Activated CD4-positive, CD25-positive, alpha-beta regulatory T cell treated with anti-CD3 and anti-CD28 coated beads, Interleukin-2, amount 50 U/mL, for 24 hours (primary cell): Measurements from ENCODE around the gene CYP3A7.
"Not testable (repeated sequence)": the region's sequence is repeated elsewhere in the genome, so short reads cannot be mapped to it uniquely, and the experiment has no call there.

ENCODE experiments used
- ATAC-seq, 2 donors: fragments of 150-1000 bp; cut with Tn5 transposase; one replicate each; pipeline ENCODE4 v1.10.0; 2021; ENCODE audit warnings: mild to moderate bottlenecking in 1 of 2, moderate library complexity in 1 of 2

CYP3A7 gene

GRCh38 chr7:99734987-99735386, at the start of gene CYP3A7:
Gene CYP3A7 (minus strand): TSS chr7:99735196. CDS start chr7:99735093, 103 bp downstream.
- no peak for ATAC-seq

- no peak for ATAC-seq
Measured at GRCh38 chr7:99784007-99784406, 49.0 kb upstream of the CYP3A7 start, which contains the start of gene CYP3A4. Gene CYP3A4 (minus strand): TSS chr7:99784184. CDS start chr7:99784081, 103 bp downstream.

GRCh38 chr7:99782012-99782953, 47.3 kb upstream of the CYP3A7 start:
- ATAC-seq = no peak

- no peak for ATAC-seq
Measured at GRCh38 chr7:99780588-99780987, 45.6 kb upstream of the CYP3A7 start.

- no peak for ATAC-seq
Measured at GRCh38 chr7:99779949-99780348, 45.0 kb upstream of the CYP3A7 start.

GRCh38 chr7:99778880-99779279, 43.9 kb upstream of the CYP3A7 start:
- no peak for ATAC-seq

GRCh38 chr7:99773395-99773794, 38.4 kb upstream of the CYP3A7 start:
- not testable (repeated sequence) for ATAC-seq

- no peak for ATAC-seq
Measured at GRCh38 chr7:99772565-99772964, 37.6 kb upstream of the CYP3A7 start.

- not testable (repeated sequence) for ATAC-seq
Measured at GRCh38 chr7:99769494-99769893, 34.5 kb upstream of the CYP3A7 start.

GRCh38 chr7:99768471-99768870, 33.5 kb upstream of the CYP3A7 start:
- no peak for ATAC-seq

- no peak for ATAC-seq
Measured at GRCh38 chr7:99767662-99768061, 32.7 kb upstream of the CYP3A7 start.

GRCh38 chr7:99766484-99767099, 31.6 kb upstream of the CYP3A7 start:
- ATAC-seq = no peak

- ATAC-seq = no peak
Measured at GRCh38 chr7:99764478-99764877, 29.5 kb upstream of the CYP3A7 start.

GRCh38 chr7:99762680-99763327, 27.8 kb upstream of the CYP3A7 start:
- no peak for ATAC-seq

GRCh38 chr7:99755085-99755484, 20.1 kb upstream of the CYP3A7 start:
- no peak for ATAC-seq

- ATAC-seq = no peak
Measured at GRCh38 chr7:99752356-99752755, 17.4 kb upstream of the CYP3A7 start.

GRCh38 chr7:99751322-99752052, 16.5 kb upstream of the CYP3A7 start:
- ATAC-seq = not testable (repeated sequence)

GRCh38 chr7:99748846-99749579, 14.0 kb upstream of the CYP3A7 start:
- ATAC-seq = no peak

GRCh38 chr7:99746915-99747314, 11.9 kb upstream of the CYP3A7 start:
- ATAC-seq = not testable (repeated sequence)

GRCh38 chr7:99745395-99745794, 10.4 kb upstream of the CYP3A7 start:
- not testable (repeated sequence) for ATAC-seq

- ATAC-seq = no peak
Measured at GRCh38 chr7:99742737-99743394, 7.9 kb upstream of the CYP3A7 start.
